OCI-LY3 (cell line): ENCODE results near the gene CELSR3.

Experiments used
- H2AFZ ChIP-seq: fragments of 200-600, 300-600 bp; shearing (Covaris generic); 2 replicates; pipeline ENCODE4 v1.6.0; 2014; ENCODE audit warnings: antibody characterized with exemption, low read depth, low read length
- H3K27ac ChIP-seq: fragments of 200-600, 300-600 bp; sonication (generic); 2 replicates; pipeline ENCODE4 v1.5.1; 2014; ENCODE audit warnings: mild to moderate bottlenecking, low read length, moderate library complexity, mixed read lengths
- H3K27me3 ChIP-seq: fragments of 200-600, 300-600 bp; sonication (generic); 2 replicates; pipeline ENCODE4 v1.6.1; 2014; ENCODE audit warnings: low read depth, low read length, mixed read lengths
- H3K36me3 ChIP-seq: fragments of 200-600, 300-600 bp; sonication (generic); replicated peaks from 2 replicates; pipeline ENCODE3; 2014; ENCODE audit warnings: low read depth, low read length, mixed read lengths
- H3K4me1 ChIP-seq: fragments of 300-600, 200-600 bp; sonication (generic); 2 replicates; pipeline ENCODE4 v1.6.1; 2014; ENCODE audit warnings: low read length, mixed read lengths
- H3K4me2 ChIP-seq: fragments of 200-600, 300-600 bp; sonication (generic); 2 replicates; pipeline ENCODE4 v1.6.1; 2014; ENCODE audit warnings: low read length, mixed read lengths
- H3K4me3 ChIP-seq: fragments of 300-600, 200-600 bp; sonication (generic); 2 replicates; pipeline ENCODE4 v1.5.1; 2014; ENCODE audit warnings: antibody characterized with exemption, mild to moderate bottlenecking, low read length, moderate library complexity
- H3K79me2 ChIP-seq: fragments of 300-600, 200-600 bp; shearing (Covaris generic); 2 replicates; pipeline ENCODE4 v1.6.1; 2014; ENCODE audit warnings: mild to moderate bottlenecking, low read length, mixed read lengths
- H3K9ac ChIP-seq: fragments of 300-600, 200-600 bp; shearing (Covaris generic); 2 replicates; pipeline ENCODE4 v1.6.0; 2014; ENCODE audit warnings: mild to moderate bottlenecking, low read length, moderate library complexity
- H3K9me3 ChIP-seq: fragments of 200-600, 300-600 bp; shearing (Covaris generic); 2 replicates; pipeline ENCODE4 v1.6.1; 2014; ENCODE audit warnings: low read length, mixed read lengths; ENCODE audit not compliant: insufficient read depth
- H4K20me1 ChIP-seq: fragments of 200-600, 300-600 bp; sonication (generic); 2 replicates; pipeline ENCODE4 v1.6.1; 2016; ENCODE audit warnings: low read length, mixed read lengths; ENCODE audit not compliant: insufficient read depth
- CTCF ChIP-seq: fragments of 200-600, 300-600 bp; sonication (generic); IDR thresholded peaks from 2 replicates; pipeline ENCODE4 v1.5.1; 2014; ENCODE audit warnings: antibody characterized with exemption, low read length, low read depth
- EZH2phosphoT487 ChIP-seq: fragments of 200-600 bp; shearing (Covaris generic); IDR thresholded peaks from 2 replicates; pipeline ENCODE4 v1.6.1; 2018; ENCODE audit warnings: antibody characterized with exemption, mixed run types, low read depth

The CELSR3 gene

DNA sequence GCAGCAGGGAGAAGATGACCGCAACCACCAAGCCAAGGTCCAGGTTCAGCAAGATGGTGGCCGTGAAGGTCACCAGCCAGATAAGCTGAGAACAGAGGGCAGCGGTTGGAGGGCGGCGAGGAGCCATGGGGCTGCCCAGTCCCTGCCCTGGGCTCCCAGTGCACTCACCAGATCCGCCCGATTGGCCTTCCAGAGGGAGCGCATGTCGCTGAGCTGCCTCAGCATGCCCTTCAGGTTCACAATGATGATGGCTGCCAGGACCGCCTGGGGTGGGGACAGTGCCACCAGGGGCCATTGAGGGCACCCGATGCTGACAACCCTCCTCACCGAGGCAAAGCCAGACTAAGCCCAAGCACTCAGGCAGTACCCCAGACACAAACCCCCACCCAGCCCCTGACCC lies 32.8 kb downstream of the CELSR3 start:
- H4K20me1 ChIP-seq = peaks cover 9% of the 10 kb centered on the region; the same call in 1 of the 2 replicates
- TF ChIP-seq CTCF (no peak), EZH2phosphoT487 (no peak)

DNA sequence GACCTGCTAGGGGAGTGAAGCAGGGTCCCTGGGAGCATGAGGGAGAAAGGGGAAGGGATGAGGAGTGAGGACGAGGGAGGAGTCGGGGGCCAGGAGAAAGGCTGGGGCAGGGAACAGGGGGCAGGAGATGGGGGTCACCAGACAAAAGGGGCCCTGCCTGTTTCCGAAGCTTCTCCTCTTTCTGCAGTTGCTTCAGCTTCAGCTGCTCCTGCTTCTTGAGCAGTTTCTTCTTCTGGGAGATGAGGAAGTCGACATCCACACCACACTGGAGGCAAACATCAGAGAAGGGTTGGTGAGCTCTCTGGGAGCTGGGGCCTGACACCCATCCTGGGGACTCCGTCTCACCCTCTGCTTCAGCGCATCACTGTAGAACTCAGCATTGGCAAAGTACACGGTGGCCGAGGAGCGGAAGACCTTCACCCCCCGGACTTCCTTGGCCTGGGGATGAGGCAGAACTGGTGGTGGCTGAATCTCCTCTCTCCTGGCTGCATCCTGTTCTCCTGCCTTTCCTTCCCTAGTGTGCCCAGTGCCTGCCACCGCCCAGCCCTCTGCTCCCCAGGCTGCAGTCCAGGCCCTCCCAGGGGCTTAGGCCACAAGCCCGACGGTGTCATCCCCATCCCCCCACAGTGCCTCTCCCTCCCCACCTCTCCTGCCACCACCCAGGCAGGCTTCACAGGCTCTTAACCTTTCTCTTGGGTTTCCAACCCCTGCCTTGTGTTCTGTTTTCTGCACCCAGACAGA lies 34.2 kb downstream of the CELSR3 start:
- Histone ChIP-seq H3K4me1 (no peaks in the 10 kb centered on the region), H3K9ac (no peak overlapping the region), H3K9me3 (no peaks in the 10 kb centered on the region), H3K4me2 (no peak overlapping the region), H3K36me3 (peaks cover 29% of the 10 kb centered on the region), H3K27me3 (no peaks in the 10 kb centered on the region), H2AFZ (no peak overlapping the region), H3K4me3 (no peak overlapping the region), H4K20me1 (no peaks in the 10 kb centered on the region), H3K27ac (no peak overlapping the region), H3K79me2 (no peaks in the 10 kb centered on the region)
- TF ChIP-seq CTCF (no peak), EZH2phosphoT487 (no peak)

More for the DNA sequence above, 32.8 kb downstream of the CELSR3 start:
- no peak overlapping the region for H3K27ac ChIP-seq
- peaks cover 29% of the 10 kb centered on the region for H3K36me3 ChIP-seq
- peaks cover 8% of the 10 kb centered on the region for H3K4me1 ChIP-seq
- H2AFZ ChIP-seq = no peak overlapping the region
- no peaks in the 10 kb centered on the region for H3K9me3 ChIP-seq
- no peak overlapping the region for H3K4me2 ChIP-seq
- 0 out of 2 replicates have a peak, but pooled peaks cover 4% of the 10 kb centered on the region for H3K79me2 ChIP-seq
- H3K27me3 ChIP-seq = no peaks in the 10 kb centered on the region
- no peak overlapping the region for H3K9ac ChIP-seq
- H3K4me3 ChIP-seq = no peak overlapping the region

GRCh38 chr3:48625600-48625999 lies 37.1 kb downstream of the CELSR3 start:
- H3K4me3 ChIP-seq = no peak overlapping the region
- peaks cover 26% of the 10 kb centered on the region for H3K36me3 ChIP-seq
- H3K4me2 ChIP-seq = no peak overlapping the region
- H3K9me3 ChIP-seq = no peaks in the 10 kb centered on the region
- no peaks in the 10 kb centered on the region for H4K20me1 ChIP-seq
- no peaks in the 10 kb centered on the region for H3K79me2 ChIP-seq
- H3K27ac ChIP-seq = no peak overlapping the region
- TF ChIP-seq EZH2phosphoT487 = no peak
- TF ChIP-seq CTCF = no peak
- H2AFZ ChIP-seq = no peak overlapping the region
- no peak overlapping the region for H3K9ac ChIP-seq
- H3K4me1 ChIP-seq = no peaks in the 10 kb centered on the region
- no peaks in the 10 kb centered on the region for H3K27me3 ChIP-seq

- Histone ChIP-seq H3K36me3 (peaks cover 25% of the 10 kb centered on the region), H4K20me1 (no peaks in the 10 kb centered on the region), H3K9me3 (peaks cover under 1% of the 10 kb centered on the region; the same call in 1 of the 2 replicates), H3K9ac (no peak overlapping the region), H3K4me3 (no peak overlapping the region), H3K27me3 (no peaks in the 10 kb centered on the region), H3K79me2 (no peaks in the 10 kb centered on the region), H3K4me2 (no peak overlapping the region), H3K27ac (no peak overlapping the region), H2AFZ (no peak overlapping the region), H3K4me1 (no peaks in the 10 kb centered on the region)
- TF ChIP-seq CTCF (no peak), EZH2phosphoT487 (no peak)
These were observed 37.9 kb downstream of the CELSR3 start for GRCh38 chr3:48624767-48625166.
